ENCODE data around the gene GNRHR.
"Not testable (repeated sequence)": the region's sequence is repeated elsewhere in the genome, so short reads cannot be mapped to it uniquely, and the experiment has no call there.

DNA sequence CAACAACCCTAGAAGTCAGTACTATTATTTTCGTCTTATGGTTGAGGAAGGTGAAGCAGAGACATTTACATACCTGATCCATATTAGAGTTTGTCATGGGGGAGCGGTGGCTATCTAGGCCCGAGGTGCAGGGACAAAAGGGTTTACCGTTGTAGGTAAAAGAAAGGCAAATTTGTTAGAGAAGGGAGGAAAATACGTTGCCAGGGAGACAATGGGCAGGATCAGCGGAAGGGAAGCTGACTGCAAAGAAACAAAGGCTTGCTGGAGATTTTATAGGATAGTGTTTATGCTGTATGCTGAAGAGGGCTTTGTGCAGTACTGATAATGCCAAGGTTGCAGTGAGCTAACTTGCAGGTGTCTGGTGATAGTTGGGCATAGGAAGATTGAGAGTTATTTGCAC lies 2.8 kb upstream of the GNRHR start:
- TF ChIP-seq, protein P1, sequence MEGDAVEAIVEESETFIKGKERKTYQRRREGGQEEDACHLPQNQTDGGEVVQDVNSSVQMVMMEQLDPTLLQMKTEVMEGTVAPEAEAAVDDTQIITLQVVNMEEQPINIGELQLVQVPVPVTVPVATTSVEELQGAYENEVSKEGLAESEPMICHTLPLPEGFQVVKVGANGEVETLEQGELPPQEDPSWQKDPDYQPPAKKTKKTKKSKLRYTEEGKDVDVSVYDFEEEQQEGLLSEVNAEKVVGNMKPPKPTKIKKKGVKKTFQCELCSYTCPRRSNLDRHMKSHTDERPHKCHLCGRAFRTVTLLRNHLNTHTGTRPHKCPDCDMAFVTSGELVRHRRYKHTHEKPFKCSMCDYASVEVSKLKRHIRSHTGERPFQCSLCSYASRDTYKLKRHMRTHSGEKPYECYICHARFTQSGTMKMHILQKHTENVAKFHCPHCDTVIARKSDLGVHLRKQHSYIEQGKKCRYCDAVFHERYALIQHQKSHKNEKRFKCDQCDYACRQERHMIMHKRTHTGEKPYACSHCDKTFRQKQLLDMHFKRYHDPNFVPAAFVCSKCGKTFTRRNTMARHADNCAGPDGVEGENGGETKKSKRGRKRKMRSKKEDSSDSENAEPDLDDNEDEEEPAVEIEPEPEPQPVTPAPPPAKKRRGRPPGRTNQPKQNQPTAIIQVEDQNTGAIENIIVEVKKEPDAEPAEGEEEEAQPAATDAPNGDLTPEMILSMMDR (IDR thresholded peaks at IDR 0.05): not testable (repeated sequence)
- not testable (repeated sequence) for TF ChIP-seq POLR2A (IDR thresholded peaks at IDR 0.05)
